HG03103 (cell line): ENCODE results near the gene CASQ2.

Experiments
- ATAC-seq: cut with Tn5 transposase; IDR thresholded peaks from one replicate; pipeline ENCODE4 v1.9.1; 2021; ENCODE audit warnings: low read depth; ENCODE audit not compliant: unreplicated experiment

CASQ2 gene

DNA sequence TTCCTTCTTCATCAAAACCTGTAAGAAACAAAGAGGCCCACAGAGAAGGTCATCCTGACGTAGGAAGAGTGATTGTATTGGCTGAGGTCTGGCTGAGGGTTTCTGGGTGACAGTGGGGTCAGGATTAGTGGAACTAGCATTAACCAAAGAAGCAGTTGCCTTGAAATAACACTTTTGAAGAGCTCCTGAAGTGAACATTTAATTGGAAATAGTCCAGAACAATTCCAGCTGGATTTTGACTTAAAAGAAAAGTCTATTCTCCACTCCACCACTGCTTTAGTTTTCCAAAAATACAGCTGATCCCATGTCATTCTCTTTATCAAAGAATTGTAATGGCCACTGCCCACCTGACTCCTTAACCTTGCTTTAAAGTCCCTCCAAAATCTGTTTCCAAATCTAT is 27.7 kb downstream of the CASQ2 start:
- ATAC-seq = no peak

GRCh38 chr1:115732316-115732715 is 36.2 kb downstream of the CASQ2 start:
- ATAC-seq = no peak

DNA sequence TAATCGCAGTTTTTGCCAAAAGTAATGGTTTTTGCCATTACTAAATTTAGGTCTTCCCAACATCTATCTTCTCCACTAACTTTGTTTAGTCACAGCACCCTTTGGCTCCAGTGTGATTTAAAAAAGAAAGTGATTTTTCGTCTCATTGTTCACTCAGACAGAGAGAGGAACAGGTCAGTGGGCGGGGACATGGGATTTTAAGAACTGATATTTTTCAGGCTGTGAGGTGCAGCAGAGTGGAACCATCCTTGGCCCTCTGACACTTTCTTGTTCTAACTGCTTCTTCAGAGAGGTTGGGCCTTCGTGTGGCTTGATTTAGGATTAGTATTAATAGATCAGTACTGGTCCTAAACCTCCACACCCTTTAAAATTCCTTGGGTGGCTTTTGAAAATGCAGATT is 38.8 kb downstream of the CASQ2 start:
- peak; percentile 96 for ATAC-seq

DNA sequence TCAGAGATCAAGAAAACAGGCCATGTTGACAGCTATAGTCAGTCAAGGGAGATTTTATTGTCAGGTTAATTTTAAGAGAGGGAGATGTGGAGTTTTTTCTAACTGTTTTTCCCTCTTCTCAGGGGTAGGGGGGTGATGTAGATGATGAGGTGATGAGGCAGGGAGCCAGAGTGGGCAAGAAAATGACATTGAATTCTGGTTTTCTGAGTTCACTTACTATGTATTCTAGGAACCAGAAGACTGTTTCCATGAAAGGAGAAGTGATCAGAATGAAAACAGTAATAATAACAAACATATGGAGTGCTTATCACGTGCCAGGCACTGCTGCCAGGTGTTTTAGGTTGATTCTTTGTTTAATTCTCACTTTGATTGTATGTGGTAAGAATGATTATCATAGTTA is 40.2 kb downstream of the CASQ2 start:
- ATAC-seq = no peak

- no peak for ATAC-seq
These were observed 40.7 kb downstream of the CASQ2 start for GRCh38 chr1:115727706-115728249.

DNA sequence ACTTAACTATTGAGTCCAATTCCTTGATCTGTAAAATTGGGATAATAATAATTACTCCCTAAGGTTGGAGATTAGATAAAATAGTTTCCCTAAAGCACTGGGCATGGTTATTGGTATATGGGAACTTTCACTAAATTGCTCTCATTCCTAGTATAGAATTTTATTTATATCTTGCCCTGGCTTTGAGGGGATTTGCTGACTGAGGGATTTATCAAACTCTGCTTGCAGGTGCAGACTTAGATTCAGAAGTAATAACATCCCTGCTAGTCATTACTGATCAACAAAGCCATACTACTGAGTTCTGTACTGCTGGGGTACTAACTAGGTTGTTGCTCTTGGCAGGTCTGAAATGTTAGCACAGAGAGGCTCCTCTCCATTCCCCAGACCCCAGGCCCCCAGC is 41.9 kb downstream of the CASQ2 start:
- ATAC-seq = no peak

DNA sequence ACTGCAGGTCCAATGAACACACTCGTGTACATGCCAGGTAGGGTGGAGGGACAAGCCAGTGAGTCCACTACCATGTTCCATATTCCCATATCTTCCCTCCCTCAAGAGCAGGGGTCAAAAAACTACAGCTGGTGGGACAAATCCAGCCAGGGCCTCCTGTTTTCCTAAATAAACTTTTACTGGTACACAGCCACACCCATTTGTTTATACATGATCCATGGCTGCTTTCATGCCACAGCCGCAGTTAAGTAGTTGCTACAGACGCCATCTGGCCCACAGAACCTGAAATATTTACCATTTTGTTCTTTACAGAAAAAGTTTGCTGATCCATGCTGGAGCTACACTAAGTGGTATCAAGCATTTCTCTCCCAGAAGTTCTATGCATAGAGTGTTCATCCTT is 42.4 kb downstream of the CASQ2 start:
- no peak for ATAC-seq

DNA sequence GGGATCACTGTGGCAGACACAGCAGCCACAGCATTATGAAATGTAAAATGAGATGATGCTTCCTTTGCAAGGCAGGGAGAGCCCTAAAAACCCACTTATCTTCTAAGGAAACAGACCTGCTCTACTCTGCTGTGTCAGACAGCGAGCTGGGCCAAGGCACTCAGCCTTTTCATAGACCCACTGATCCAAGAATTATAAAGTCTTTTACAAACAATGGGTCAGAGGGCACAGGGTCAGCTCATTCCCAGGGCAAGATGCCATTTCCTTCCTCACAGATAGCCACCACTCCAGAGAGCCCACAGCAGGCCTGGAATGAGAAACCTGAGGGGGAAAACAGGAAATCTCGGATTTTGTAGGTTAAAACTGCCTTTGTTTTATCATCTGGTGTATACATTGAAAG is 42.9 kb downstream of the CASQ2 start:
- no peak for ATAC-seq

GRCh38 chr1:115723756-115724155 is 44.8 kb downstream of the CASQ2 start:
- no peak for ATAC-seq

DNA sequence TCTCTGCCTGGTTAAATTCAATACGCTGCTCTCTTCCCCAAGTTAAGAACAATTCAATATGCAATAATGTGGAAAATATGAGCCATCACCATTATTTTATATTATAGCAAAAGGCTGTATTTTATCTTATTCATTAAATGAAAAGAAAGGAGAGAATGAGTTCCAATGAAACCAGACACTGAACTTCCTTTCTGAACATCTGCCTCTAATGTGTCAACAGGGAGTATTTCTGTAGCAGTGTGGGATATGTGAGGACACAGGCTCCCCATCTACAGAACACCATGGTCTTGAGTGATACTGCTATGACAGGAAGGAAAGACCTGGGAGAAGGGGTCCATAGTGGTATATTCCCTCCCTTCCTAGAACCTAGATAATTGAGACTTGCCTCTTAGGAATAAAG is 46.3 kb downstream of the CASQ2 start:
- ATAC-seq = no peak

GRCh38 chr1:115719285-115719684 is 49.2 kb downstream of the CASQ2 start:
- ATAC-seq = no peak

DNA sequence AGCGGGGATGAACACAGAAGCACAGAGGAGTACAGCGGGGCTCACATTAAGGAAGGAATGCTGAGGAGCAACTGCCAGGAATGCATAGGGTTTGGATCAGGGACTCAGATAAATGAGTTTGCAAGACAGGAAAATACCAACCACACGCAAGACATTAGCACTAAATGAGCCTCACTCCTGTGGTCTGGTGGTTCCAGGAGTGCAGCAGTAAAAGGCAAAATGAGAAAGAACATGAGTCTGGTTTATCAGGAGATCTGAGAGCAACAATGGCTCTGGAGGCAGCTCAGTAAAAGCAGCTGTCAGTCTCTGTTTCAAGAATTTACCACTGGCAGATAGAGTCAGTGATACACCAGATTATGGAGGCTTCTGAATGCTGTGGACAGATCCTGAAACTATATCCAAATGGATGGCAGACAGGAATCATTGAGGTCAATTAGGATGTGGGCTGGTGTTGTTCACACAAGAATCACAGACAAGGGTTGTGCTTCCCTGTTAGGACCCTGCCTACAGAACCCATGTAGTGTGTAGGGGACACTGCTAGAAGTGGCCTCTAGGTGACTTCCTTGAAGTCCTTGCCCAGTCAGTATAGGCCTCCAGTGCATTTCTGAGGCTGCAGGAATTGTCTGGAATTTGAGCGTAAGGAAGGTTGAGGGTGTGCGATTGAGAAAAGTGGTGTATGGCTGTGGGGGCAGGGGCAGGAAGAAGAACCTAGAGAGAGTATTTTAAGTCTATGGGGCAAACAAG is 50.3 kb downstream of the CASQ2 start:
- no peak for ATAC-seq

DNA sequence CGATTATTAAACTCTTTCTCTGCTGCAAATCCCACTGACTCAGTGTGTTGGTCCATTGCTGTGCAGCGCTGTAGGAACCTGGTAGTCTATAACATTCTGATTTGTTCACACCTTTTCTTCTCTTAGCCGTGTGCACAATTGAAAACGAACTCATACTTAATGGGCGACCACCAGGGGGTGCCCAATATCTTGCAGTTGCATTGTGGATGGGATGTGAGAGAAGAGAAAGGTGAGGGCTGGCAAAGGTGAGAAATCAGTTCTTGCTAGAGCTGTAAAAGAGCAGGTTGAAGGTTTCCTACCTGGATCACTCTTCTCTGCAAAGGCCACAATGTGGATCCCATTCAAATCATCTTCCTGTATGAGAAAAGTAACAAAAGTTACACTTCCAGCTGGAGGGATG is 51.0 kb downstream of the CASQ2 start:
- no peak for ATAC-seq

- ATAC-seq = no peak
These were observed 53.9 kb downstream of the CASQ2 start for GRCh38 chr1:115714572-115715141.

GRCh38 chr1:115713906-115714305 is 54.6 kb downstream of the CASQ2 start:
- no peak for ATAC-seq

DNA sequence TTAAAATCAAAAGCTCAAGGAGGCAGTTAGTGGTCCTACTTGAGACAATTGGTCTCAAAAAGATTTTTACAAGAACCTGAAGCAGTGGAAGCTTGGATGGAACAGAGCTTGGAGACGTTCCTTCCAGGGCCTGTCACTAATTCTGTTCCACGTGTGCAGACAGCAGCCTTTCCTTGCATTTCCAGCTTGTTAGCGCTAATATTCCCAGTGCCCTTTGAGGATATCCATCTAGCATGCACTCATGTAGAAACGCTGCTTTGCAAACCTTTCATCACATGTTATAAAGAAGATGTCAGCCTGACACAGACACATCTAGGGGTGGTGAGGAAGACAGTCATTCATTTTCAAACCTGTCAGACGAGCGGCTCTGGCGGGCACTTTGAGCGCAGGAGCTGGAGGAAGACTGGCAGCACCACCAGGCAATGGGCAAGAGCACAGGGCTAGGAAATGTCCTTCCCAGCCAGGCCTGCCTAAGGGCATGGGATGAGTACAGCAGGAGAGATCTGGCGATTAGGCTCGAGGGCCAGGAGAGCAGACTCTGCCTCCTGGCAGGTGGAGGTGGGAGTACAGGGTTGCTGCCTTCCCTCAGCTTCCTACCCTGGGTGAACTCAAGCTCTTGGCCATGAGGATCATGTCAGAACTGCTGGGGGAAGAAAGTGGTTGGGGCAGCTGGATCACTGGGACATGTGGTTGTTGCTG is 55.5 kb downstream of the CASQ2 start:
- ATAC-seq = no peak

- ATAC-seq = no peak
These were observed 57.5 kb downstream of the CASQ2 start for GRCh38 chr1:115710859-115711624.

GRCh38 chr1:115706587-115707425 is 61.7 kb downstream of the CASQ2 start:
- ATAC-seq = no peak

- no peak for ATAC-seq
These were observed 62.6 kb downstream of the CASQ2 start for GRCh38 chr1:115705963-115706362.
